ENCODE measurements around the gene AGL. TPM values are rescaled to one million over a fixed set of nuclear protein-coding genes. Genes with fewer than 3 reads are reported as not detected.

AGL gene
- total and polyA plus RNA-seq, 2 of the 13 experiments (the other 11 are each of a cell fraction or from before 2014, with no cell fraction given), result 4.3 to 13.1 TPM

GRCh38 chr1:99945174-99945573 lies 95.0 kb downstream of the AGL start:
- H3K27ac ChIP-seq (ENCODE audit: extremely low read length, insufficient read depth, low read length), result no peak overlapping the region
- no peak overlapping the region for H2AFZ ChIP-seq (ENCODE audit: low read length)
- no peak overlapping the region for H3K4me2 ChIP-seq (ENCODE audit: low read depth, low read length)
- ChIA-PET POLR2A (no interaction called here), CTCF (ENCODE audit: low intra/inter-chr PET ratio, low total read pairs) (no interaction called here)
- ATAC-seq (no peak), FAIRE-seq (no peak), DNase-seq (ENCODE audit: low spot score) (no peak)
- TF ChIP-seq ZNF607 (CRISPR knock-in tag; IDR thresholded peaks at IDR 0.05; ENCODE audit: borderline replicate concordance) (no peak), RAD21 (CRISPR knock-in tag; IDR thresholded peaks at IDR 0.05) (no peak), KDM5B (CRISPR knock-in tag; IDR thresholded peaks at IDR 0.05; ENCODE audit: borderline replicate concordance) (no peak), MZF1 (CRISPR knock-in tag; IDR thresholded peaks at IDR 0.05; ENCODE audit: borderline replicate concordance) (no peak), MAFF (IDR thresholded peaks at IDR 0.05; ENCODE audit: low read depth, low read length) (peak; percentile 86), MAFK (conservative IDR thresholded peaks at IDR 0.05 in 1 of 2, IDR thresholded peaks at IDR 0.05 in 1 of 2; ENCODE audit: low read length in 2 of 2) (peak; percentile 89 to 92), ZNF713 (CRISPR knock-in tag; IDR thresholded peaks at IDR 0.05) (no peak), ZNF367 (CRISPR knock-in tag; IDR thresholded peaks at IDR 0.05; ENCODE audit: borderline replicate concordance) (no peak), GTF3A (CRISPR knock-in tag; conservative IDR thresholded peaks at IDR 0.05) (no peak), ZBTB7B (CRISPR knock-in tag; IDR thresholded peaks at IDR 0.05) (no peak), ZBTB20 (CRISPR knock-in tag; IDR thresholded peaks at IDR 0.05; ENCODE audit: borderline replicate concordance, low read depth) (no peak), ETV6 (CRISPR knock-in tag; conservative IDR thresholded peaks at IDR 0.05) (no peak), BRCA1 (CRISPR knock-in tag; IDR thresholded peaks at IDR 0.05) (no peak), SP140L (CRISPR knock-in tag; IDR thresholded peaks at IDR 0.05; ENCODE audit: borderline replicate concordance) (no peak), ZNF724P (CRISPR knock-in tag; IDR thresholded peaks at IDR 0.05; ENCODE audit: borderline replicate concordance) (no peak)
- TF ChIP-seq, protein P1, sequence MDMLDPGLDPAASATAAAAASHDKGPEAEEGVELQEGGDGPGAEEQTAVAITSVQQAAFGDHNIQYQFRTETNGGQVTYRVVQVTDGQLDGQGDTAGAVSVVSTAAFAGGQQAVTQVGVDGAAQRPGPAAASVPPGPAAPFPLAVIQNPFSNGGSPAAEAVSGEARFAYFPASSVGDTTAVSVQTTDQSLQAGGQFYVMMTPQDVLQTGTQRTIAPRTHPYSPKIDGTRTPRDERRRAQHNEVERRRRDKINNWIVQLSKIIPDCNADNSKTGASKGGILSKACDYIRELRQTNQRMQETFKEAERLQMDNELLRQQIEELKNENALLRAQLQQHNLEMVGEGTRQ (IDR thresholded peaks at IDR 0.05; ENCODE audit: low read depth, low read length), result no peak
- TF ChIP-seq, protein P1 (CRISPR knock-in tag; IDR thresholded peaks at IDR 0.05; ENCODE audit: borderline replicate concordance), result no peak
- H3K9me3 ChIP-seq (ENCODE audit: low read length), result no peaks in the 10 kb centered on the region
- no peaks in the 10 kb centered on the region for H4K20me1 ChIP-seq (ENCODE audit: insufficient read depth, low read length)
- H3K27me3 ChIP-seq (ENCODE audit: control insufficient read depth in 1 of 2, insufficient read depth in 2 of 2, low read length in 2 of 2), result no peaks in the 10 kb centered on the region
- WGBS (ENCODE audit: low lambda C conversion rate), result 28% methylated on average over 1 of the region's 1 CpG
- H3K36me3 ChIP-seq (replicated peaks in 1 of 2; ENCODE audit: control insufficient read depth in 1 of 2, insufficient read depth in 2 of 2, low read length in 2 of 2), result no peaks in the 10 kb centered on the region
- H3K4me3 ChIP-seq (replicated peaks in 1 of 3; ENCODE audit: insufficient read depth in 1 of 3, low read depth in 2 of 3, low read length in 3 of 3), result no peak overlapping the region
- in situ Hi-C loops (cut with HindIII; ENCODE audit: extremely low pct_ligation_motif_present, low pct_unique_long_range_greater_than_20kb), result no loop called here
- intact Hi-C loops (cut with micrococcal nuclease; ENCODE audit: unreplicated experiment), result no loop called here
- no peak overlapping the region for H3K9ac ChIP-seq (ENCODE audit: insufficient read depth, low read depth, low read length)
- BruUV-seq (replicated peaks), result no TSS peak
- no peaks in the 10 kb centered on the region for H3K79me2 ChIP-seq (ENCODE audit: insufficient read depth, low read length)
- no peaks in the 10 kb centered on the region for H3K4me1 ChIP-seq (ENCODE audit: insufficient read depth, low read length)

All from HepG2 (cell line).